EL (cell line): ENCODE measurements around the gene WDR75.
"Not testable (repeated sequence)": the region's sequence is repeated elsewhere in the genome, so short reads cannot be mapped to it uniquely, and the experiment has no call there.

Source experiments
- DNase-seq: peaks from one replicate; pipeline ENCODE4 v3.0.0-alpha.2; 2016

Gene WDR75

DNA sequence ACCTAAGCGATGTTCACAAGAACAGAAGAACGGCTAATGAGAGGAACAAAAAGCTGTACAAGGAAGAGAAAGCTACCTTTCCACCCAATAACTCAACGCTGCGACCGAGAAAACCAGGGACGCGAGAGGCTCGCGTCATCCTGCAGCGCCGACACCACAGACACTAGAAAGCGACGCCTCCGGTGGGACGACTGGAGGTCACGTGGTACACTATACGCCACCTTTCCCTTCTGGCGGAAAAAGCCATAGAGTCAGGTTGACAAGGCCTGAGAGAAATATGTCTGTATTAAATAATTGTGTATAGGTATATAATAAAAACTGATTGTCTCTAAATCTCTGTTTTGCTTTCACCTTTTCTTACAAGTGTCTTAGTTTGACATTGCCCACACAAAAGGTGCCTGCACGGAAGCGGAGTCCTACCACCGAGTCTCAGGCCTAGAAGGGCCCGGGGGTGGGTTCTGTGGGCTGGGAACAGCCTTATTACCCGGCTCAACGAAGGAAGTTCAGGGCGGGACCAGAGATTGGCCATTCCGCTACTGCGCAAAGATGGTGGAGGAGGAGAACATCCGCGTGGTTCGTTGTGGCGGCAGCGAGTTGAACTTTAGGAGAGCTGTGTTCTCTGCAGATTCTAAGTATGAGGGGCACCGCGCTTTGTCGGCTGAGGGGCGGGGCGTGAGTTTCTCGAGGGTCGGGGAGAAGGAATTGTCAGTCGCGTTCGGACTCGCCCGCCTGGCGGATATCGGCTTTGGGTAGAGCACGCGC, at the start of gene WDR75:
TSS of gene WDR75 (plus strand) at position 528 of the 762 bp plus-strand sequence. CDS start at position 547, 19 bp downstream.
- DNase-seq = peak; percentile 92

DNA sequence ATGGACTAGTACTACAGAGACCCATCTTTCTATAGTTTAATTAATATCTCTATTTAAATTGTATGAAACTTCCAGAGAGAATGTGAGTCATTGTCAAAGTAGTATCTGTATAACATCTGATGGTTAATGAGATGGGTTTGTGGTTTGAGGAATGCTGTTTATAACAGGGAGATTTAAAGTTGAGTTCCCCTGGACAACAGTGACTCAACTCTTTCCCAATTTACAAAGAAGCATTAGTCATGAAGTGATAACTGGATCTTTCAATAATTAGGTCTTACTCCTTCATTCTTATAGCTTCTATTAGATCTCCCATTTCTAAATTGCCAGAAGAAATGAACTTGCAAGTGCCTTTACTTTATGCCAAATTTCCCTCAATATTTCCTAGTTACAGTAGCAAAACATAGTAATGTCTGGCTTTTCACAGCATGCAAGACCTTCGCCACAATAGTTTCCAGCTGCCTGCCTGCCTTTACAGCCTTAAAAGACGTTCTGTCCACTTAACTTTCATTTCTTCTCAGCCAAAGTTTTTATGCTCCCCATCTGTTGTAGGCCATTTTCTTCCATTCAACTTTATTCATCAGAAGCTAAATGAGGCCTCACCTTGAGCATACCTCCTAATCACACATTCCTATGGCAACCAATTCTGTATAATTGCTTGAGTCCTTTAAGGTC, 47.7 kb upstream of the WDR75 start:
- DNase-seq = peak; percentile 96

DNA sequence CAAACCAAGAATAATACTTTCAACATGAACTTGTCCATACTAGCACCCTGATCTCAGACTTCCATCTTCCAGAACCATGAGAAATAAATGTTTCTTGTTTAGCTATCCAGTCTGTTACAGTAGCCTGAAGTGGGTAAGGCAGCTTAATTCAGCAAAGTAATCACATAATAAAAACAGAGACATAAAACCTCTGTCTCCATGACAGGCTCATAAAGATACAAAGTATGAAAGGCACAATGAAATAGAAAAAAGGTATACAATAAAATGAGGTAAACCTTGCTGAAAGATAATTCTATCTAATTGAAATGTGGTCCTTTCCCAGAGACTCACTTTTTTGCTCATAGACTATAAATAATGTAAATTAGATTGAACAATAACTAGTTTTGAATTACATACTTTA, 46.7 kb upstream of the WDR75 start:
- DNase-seq = no peak

DNA sequence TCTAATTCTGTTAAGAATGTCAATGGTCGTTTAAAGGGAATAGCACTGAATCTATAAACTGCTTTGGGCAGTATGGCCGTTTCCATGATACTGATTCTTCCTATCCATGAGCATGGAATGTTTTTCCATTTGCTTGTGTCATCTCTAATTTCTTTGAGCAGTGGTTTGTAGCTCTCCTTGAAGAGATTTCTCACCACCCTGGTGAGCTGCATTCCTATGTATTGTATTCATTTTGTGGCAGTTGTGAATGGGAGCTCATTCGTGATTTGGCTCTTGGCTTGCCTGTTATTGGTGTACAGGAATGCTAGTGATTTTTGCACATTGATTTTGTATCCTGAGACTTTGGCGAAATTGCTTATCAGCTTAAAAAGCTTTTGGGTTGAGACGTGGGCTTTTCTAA, 38.3 kb upstream of the WDR75 start:
- peak; percentile 92 for DNase-seq

DNA sequence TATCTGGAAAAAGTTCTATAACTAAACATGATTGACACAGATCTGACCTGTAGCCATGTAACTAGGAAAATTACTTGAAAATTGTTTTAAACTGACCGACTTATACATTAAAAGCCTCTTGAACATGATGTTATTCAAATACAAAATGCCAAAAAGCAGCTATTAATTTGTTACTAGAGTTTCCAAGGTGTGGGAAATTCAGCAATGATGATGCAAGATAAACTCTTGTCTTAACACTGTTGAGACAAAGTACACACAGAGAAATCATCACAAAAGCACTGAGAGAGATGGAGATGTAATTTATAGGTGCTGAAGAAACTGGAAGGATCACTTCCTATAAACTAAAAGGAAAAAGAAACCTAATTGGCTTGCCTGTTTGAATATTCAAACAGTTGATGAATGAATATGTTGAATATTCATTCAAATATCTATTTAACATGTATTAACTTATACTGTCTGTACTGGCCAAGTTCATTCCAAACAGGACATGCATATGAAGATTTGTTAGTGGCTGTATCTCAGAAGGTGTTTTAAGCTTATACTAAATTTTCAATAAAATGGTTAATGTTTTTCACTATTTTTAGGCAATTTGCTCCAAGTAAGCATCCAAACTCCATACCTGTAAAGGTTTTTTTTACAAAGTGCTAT, 34.6 kb upstream of the WDR75 start:
- DNase-seq = no peak

DNA sequence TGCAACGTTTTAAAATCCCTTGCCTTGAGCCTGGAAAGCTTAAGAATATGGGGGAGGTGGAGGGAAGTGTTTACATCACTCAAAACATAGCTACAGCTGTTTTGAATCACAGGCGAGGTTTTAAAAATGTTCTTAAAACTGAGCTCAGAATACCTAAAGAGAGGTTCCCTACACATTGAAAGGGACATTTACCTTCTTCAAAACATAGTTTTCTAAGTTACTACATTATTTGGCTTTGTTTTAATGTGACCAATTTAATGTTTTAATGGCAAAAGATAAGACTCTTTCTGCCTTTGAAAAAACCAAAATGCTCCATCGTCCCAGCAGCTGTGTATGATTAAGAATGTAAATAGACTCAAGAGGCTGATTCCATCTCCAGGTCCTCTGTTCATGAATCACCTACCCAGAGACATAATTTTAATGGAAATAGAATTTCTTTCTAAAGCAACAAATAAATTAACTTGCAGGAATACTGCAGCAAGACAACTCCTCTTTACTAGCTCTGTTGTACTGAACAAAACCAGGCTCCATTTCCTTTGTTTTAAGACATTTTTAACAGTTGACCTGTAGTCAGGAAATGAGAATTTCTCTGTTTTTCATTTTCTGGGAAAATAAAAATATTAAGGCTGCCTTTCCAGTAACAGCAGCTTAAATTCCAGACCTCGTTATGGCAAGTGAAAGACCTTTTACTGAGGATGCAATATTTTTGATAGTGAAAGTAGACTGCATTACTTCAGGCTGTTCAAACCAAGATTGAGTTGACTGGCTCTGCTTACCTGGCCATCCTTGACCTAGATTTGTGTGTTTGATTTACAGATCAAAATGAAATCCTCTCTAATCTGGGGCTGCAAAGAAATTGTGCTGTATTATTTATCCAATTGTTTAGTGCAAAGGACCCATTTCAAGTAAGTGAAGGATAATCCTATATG, 33.7 kb upstream of the WDR75 start:
- peak; percentile 73 for DNase-seq

DNA sequence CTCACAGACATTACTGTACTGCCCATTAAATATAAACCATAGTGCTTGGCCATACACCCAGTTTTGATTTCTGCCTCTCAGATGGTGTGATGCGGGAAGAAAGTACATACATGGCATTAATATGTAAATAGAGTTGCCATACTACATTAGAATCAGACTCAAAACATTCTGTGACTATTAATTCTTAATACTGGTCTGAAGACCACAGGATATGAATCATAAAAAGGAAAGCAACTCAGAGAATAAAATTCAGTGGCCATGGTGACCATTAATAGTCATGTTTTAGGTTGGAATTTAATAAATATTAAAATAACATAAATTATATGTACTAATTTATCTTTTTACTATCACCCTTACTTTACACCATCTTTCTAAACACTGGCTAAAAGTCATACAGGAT, 33.0 kb upstream of the WDR75 start:
- peak; percentile 34 for DNase-seq

DNA sequence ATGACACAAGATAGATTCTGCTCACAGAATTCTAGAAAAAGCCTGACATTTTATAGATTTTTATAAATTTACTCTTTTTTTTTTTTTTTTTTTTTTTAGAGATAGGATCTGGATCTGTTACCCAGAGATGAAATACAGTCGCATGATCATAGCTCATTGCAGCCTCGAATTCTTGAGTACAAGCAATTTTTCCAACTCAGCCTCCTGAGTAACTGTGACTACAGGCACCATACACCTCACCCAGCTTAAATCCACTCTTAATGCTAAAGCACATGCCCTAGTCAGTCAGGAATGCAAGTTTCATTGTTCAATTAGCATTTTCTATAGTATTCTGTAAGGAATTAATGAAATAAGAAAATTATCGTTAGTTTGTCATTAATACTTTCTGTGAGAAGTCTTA, 32.1 kb upstream of the WDR75 start:
- peak; percentile 29 for DNase-seq

DNA sequence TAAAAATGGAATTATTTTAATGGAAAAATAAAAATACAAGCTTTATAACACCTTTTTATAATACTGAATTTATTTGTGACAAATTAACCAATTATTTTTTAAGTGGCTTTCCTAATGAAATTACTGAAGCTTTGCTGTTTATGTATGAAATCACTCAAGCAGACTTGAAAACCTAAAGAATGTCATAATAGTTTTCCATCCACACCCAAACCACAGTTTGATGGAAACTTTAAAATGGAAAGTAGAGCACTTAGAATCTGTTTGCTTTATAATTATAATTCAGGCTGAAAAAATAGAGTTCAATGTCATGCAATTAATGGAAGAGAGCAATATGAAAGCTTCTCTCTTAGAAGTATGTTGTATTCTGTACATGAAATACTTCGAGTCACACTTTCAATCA, 31.6 kb upstream of the WDR75 start:
- no peak for DNase-seq

DNA sequence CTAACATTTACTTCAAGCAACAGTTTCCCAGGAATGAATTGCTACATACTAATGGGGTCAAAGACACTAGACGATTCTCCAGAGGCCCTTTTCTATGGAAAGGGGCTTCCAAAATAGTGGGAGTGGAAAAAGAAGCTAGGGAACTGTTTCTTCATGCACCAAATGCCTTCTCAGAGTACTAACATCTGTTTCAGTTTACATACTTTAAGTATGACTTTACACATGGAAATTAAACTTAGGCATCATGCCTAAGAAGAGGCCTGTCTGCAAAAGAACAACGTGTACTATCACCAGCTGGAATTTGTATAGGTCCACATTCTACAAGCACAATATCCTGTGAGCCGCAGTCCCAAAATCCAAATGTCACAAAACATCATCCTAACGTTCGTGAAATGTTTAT, 29.4 kb upstream of the WDR75 start:
- peak; percentile 86 for DNase-seq

DNA sequence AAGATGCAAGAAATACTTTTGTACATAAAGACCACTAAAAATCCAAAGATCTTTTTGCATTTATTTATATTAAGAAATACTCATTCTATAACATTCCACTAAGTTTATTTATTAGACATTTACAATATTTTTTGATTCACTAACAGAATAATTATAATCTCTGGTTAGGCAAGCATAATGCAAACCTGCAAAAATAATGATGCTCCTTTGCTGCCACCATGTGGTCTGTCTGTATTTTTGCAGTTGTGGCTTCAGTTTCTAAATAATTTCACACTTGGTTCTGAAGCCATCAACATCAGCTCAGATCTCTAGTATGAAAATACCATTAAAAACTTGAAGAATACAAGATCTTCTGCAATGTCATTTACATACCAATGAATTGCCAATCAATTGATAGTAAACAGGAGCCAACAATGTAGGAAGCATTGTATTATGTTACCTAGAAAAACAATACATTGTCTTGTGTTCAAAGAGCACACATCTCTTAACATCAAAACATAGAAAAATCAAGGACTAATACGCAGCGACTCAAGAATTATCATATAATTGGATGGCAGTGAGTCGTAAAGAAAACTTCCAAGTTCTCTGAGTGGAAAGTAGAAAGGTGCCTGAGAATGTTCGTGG, 28.8 kb upstream of the WDR75 start:
- peak; percentile 67 for DNase-seq

DNA sequence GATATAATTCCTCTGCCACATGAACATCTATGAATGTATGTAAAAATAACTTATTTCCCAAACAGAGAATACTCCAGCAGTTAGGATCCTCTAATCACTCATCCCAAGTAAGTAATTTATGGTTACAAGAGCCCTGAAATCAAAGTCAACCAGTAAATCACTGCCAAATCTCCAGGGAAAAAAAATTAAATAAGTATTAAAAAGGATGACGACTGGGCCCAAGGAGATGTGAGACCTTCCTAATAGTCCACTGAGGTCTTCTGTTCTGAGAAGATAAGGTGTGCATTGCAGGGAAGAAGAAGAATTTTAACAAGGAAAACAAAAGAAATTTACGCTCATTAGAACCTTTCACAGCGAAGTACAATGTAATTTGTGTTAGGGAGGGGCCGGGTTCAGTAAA, 28.0 kb upstream of the WDR75 start:
- DNase-seq = no peak

DNA sequence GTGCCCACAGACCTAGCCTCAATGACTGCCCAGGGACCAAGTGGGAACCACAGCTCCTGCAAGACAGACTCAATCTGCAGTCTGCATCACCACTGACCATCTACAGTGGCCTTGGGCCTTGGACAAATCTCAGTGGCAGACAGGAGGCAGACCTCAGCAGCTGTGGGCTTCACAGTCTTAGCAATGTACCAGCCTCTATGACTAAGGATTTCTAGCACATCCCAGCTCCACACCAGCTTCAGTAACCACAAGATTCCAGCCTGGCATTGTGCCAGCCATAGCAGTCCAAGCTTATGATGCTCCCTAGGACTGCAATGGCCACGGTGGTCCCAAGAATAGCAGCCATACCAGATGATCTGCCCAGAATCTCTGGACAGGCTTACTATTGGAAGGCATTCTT, 19.6 kb upstream of the WDR75 start:
- DNase-seq = peak; percentile 85

DNA sequence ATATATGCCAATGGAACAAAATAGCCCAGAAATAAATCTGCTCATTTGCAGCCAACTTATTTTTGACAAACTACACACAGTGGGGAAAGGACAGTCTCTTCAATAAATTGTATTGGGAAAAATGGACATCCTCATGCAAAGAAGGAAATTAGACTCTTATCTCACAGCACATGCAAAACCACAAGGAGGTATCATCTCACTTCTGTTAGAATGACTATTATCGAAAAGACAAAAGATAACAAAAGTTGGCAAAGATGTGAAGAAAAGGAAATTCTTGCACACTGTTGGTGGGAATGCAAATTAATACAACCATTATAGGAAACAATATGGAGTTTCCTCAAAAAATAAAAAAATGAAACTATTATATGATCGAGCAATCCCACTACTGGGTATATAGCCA, 16.3 kb upstream of the WDR75 start:
- DNase-seq = no peak

DNA sequence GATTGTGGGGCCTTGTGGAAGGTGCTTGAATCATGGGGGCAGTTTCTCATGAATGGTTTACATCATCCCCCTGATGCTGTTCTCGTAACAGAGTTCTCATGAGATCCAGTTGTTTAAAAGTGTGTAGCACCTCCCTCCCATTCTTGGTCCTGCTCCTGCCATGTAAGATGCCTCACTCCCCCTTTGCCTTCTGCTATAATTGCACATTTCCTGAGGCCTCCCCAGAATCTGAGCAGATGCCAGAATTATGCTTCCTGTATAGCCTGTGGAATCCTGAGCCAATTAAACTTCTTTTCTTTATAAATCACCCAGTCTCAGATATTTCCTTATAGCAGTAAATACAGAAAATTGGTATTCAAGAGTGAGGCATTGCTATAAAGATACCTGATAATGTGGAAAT, 15.6 kb upstream of the WDR75 start:
- DNase-seq = no peak

DNA sequence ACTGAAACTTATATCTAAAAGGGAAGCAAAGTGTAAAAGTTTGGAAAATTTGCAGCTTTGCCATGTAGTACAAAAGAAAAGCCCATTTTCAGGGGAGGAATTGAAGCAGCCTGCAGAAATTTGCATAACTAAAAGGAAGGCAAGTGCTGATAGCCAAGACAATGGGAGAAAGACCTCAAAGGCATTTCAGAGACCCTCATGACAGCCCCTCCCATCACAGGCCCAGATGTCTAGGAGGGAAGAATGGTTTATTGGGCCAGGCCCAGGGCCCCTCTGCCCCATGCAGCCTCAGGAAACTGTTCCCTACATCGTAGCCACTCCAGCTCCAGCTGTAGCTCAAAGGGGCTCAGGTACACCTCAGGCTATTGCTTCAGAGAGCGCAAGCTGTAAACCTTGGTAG, 14.4 kb upstream of the WDR75 start:
- no peak for DNase-seq

DNA sequence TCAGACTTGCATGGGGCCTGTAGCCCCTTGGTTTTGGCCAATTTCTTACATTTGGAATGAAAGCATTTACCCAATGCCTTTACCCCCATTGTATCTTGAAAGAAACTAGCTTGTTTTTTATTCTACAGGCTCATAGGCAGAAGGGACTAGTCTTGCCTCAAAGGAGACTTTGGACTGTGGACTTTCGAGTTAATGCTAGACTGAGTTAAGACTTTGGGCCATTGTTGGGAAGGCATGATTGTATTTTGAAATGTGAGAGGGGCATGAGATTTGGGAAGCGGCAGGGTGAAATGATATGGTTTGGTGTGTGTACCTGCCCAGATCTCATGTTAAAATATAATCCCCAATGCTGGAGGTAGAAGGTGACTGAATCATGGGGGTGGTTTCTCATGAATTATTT, 13.4 kb upstream of the WDR75 start:
- no peak for DNase-seq

DNA sequence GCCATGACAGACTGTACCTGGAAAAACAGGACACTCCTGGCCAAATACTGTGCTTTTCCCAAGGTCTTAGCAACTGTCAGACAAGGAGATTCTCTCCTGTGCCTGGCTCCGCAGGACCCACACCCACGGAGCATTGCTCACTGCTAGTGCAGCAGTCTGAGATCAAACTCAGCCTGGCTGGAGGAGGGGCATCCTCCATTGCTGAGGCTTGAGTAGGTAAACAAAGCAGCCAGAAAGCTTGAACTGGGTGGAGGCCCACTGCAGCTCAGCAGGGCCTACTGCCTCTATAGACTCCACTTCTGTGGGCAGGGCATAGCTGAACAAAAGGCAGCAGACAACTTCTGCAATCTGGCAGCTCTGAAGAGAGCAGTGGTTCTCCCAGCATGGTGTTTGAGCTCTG, 10.8 kb upstream of the WDR75 start:
- not testable (repeated sequence) for DNase-seq

DNA sequence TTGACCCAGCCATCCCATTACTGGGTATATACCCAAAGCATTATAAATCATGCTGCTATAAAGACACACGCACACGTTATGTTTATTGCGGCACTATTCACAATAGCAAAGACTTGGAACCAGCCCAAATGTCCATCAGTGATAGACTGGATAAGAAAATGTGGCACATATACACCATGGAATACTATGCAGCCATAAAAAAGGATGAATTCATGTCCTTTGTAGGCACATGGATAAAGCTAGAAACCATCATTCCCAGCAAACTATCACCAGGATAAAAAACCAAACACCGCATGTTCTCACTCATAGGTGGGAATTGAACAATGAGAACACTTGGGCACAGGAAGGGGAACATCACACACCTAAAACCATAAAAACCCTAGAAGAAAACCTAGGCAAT, 5.5 kb upstream of the WDR75 start:
- not testable (repeated sequence) for DNase-seq

DNA sequence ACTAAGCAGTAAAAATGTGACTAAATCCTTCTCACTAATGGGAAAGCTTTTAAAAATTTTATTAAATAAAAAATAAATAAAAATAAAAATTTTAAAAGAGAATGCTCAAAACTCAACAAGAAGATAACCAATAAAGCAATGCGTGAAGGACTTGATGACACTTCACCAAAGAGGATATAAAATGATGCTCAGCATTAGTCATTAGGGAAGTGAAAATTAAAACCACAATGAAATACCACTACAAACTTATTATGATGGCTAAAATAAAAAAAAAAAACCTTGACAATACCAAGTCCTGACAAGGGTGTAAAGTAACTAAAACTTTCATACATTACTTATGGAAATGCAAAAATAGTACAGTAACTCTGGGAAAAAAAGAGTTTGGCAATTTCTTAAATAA, 3.3 kb upstream of the WDR75 start:
- DNase-seq = no peak

DNA sequence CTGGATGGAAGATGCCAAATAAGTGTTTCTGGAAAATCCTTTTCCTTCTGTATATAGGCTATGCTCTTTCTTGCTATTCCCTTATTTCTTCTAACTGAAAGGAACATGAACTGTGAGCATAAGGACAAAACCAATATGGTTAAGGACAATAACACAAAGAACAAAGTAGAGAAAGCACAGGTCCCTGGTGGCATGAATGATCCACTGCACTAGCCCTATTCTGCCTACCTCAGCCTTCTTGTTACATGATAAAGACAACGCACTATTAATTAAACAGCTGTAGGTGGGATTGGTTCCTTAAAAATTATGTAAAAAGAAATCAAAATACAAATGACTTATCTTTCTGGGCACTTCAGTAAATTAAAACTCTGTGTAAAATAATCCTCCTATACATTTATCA, 1.9 kb upstream of the WDR75 start:
- no peak for DNase-seq

DNA sequence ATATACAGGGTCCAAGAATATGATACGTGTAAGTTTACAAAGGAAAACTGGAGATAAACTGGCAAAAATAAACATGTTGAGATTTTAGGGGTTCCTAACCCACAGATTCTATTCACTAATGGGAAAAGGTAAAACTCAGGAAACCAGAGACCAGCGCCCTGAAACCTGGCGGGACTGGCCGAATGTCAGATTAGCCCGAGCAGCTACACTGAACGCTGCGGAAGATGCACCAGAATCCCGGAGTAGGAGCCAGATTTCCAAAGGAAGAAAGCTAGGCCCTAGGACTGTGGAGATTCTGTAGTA, 679 bp upstream of the WDR75 start:
- no peak for DNase-seq

DNA sequence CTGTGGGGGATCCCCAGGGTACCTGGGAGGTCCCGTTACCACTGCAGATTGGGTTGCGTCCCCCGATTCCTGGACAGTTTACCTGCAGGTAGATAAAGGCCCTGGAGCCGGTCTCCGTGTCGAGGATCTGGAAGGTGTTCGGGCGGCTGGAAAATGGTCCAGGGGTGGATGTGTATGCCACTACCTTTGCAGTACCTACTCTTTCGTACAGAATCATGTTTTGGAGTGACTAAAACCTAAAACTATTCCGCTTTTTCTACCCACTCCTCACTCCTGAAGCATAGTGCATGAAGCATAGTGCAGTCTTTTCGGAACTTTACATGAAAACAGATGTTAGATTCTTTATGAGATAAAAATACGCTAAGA, 418 bp downstream of the WDR75 start:
- DNase-seq = no peak
